ENCODE measurements around the gene BRD2. TPM values are rescaled to one million over a fixed set of nuclear protein-coding genes. Genes with fewer than 3 reads are reported as not detected.

BRD2 gene
- total RNA-seq, 1 experiment from 2014 or later = 118 TPM

DNA sequence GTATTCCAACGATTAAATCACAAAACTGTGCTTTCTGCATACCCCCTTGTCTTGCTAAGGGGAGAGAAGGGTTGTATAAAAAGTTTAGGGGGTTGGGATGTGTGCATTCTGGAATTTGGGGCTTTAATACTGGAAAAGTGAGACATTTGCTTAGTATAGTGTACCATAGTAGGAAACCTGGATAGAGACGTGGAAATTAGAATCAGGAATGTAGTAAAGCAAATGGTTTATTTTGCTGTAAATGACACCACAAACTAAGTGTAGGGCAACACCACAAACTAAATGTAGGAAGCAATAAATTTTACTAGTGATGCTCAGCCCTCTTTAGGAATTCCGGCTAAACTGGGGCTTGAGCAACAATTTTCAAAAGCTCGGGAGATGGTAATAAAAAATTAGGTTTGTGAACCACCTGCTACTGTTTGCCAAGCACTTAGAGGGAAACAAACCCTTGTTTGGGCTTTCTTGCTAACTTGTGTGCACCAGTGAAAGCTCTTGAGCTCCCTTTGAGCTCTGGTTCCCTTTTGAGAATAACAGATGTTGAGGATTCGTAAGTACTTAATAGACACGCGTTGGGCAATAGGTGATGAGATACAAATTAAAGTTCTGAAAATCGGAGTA lies 13.8 kb downstream of the BRD2 start:
- Histone ChIP-seq H3K27me3 (replicated peaks) (no peaks in the 10 kb centered on the region), H3K9me3 (replicated peaks) (no peaks in the 10 kb centered on the region), H3K4me3 (no peak overlapping the region), H3K4me1 (replicated peaks) (no peaks in the 10 kb centered on the region), H3K27ac (no peak overlapping the region), H3K36me3 (peaks cover 62% of the 10 kb centered on the region)
- no peak for DNase-seq (ENCODE audit: low read depth in 1 of 2, low spot score in 2 of 2)

DNA sequence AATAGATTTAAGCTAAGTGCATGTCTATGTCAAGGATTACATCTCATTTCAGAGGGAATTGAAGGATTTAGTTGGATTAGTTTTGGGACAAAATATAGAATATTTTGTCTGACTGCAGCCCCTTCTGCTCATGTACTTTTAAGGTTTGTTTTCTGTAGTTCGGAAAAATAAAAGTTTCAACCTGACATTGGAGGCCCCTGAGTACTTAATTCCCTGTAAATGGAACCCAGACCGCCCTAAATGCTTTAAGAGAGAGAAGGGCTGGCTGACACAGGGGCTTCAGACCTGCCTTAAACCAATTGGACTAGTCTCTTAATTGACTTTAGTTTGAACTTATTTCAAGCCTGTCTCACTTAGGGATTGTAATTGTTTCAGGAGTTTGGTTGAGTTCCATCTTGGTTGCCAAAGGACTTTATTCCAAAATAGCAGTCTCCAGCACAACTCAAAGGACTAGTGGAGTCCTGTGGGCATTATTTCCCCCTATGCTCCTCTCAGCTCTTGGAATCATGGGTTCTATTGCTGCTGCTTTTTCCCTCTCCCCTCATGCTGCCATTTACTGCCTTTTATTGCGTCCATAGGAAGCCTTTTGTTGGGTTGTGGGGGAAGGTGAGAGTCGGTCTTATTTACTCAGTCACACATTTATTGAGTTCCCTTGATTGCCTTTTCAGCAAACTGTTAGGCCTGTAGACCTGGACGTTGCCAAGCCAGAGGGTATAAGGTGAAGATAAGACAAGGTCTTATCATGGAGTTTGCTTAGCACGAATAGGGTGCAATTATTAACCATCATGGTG lies 14.5 kb downstream of the BRD2 start:
- H3K27me3 ChIP-seq (replicated peaks) = no peaks in the 10 kb centered on the region
- no peak for DNase-seq (ENCODE audit: low read depth in 1 of 2, low spot score in 2 of 2)
- H3K4me1 ChIP-seq (replicated peaks) = no peaks in the 10 kb centered on the region
- H3K27ac ChIP-seq = no peak overlapping the region
- no peaks in the 10 kb centered on the region for H3K9me3 ChIP-seq (replicated peaks)
- H3K36me3 ChIP-seq = peaks cover 55% of the 10 kb centered on the region
- no peak overlapping the region for H3K4me3 ChIP-seq

DNA sequence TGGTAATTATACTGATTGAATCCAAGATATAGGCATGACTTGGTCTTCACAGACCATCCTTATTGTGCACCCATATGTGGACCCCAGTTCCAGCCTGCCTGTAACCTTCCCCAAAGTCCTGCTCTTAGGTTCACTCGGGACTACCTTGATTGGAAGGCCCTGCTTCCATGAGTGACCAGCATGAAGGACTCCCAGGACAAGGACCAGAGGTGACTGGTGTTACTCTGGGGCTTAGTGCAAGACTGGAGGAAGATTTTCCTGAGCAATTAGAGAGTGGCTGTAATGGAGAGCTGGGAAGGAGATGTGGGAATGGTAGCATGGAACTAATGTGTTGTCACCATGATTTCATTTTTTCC lies 15.1 kb downstream of the BRD2 start:
- no peaks in the 10 kb centered on the region for H3K9me3 ChIP-seq (replicated peaks)
- no peak overlapping the region for H3K4me3 ChIP-seq
- H3K27me3 ChIP-seq (replicated peaks) = no peaks in the 10 kb centered on the region; the same call in 1 of the 2 replicates
- H3K4me1 ChIP-seq (replicated peaks) = no peaks in the 10 kb centered on the region
- peaks cover 49% of the 10 kb centered on the region for H3K36me3 ChIP-seq
- DNase-seq (ENCODE audit: low read depth in 1 of 2, low spot score in 2 of 2) = no peak
- H3K27ac ChIP-seq = no peak overlapping the region

DNA sequence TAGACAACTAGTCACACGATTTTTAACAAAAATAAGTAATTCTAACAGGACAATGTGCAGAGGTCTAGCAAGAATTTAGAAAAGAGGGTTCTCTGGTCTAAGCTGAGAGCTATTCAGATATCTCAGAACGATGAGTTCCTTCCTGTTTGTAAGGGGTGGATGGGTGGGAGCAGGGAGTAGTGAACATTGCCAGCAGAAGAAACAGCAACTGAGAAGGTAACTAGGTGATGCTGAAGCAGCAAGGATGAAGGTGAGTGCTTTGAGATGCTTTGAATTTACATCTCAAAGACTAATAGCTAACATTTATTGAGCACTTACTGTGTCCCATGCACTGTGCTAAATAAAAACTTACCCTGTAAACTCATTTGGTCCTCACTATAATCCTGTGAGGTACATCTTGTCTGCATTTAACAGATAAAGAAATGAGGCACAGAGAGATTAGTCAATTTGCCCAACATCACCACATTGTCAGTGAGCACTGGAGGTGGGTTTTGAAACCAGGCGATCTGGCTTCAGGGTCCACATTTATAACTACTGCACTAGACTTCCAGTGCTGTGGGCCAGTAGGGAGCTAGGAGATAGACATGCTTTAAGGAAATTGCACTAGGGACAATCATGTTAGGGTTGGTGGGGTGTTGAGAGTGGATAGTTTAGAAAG lies 15.7 kb downstream of the BRD2 start:
- Histone ChIP-seq H3K4me1 (replicated peaks) (no peaks in the 10 kb centered on the region), H3K27ac (no peak overlapping the region), H3K4me3 (no peak overlapping the region), H3K9me3 (replicated peaks) (no peaks in the 10 kb centered on the region), H3K36me3 (peaks cover 43% of the 10 kb centered on the region), H3K27me3 (replicated peaks) (no peaks in the 10 kb centered on the region; the same call in 1 of the 2 replicates)
- no peak for DNase-seq (ENCODE audit: low read depth in 1 of 2, low spot score in 2 of 2)

DNA sequence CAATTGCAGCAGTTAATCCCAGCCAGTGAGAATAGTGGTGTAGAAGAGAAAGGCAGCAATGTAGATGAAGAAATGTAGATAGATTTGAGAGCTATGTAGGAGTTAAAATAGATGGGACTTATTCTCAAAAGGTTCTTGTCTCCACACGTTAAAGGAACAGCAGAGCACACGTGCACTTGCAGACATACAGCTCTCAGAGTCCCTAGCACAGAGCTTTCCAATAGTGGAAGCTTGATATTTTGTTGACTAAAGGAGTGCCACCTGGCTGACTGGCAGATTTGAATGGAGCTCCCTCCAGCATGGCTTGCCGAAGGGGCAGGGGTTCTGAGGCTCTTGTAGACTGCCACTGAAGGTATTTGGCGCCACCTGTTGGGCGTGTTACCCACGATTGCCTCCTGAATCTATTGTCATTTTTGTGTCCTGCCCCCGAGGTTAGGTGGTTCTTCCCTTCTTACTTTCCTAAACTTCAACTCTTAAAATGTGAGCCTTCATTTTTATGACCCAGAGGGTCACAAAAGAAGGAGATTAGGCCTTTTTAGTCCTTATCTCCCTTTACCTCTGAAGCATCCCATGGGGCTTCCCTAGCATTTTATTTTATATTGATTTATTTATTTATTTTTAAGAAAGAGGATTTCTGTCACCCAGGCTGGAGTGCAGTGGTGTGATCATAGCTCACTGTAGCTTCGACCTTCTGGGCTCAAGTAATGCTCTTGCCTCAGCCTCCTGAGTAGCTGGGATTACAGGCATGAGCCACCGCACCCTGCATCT lies 16.4 kb downstream of the BRD2 start:
- Histone ChIP-seq H3K4me3 (no peak overlapping the region), H3K27me3 (replicated peaks) (peaks cover 5% of the 10 kb centered on the region; the same call in 1 of the 2 replicates), H3K4me1 (replicated peaks) (no peaks in the 10 kb centered on the region), H3K9me3 (replicated peaks) (no peaks in the 10 kb centered on the region), H3K36me3 (peaks cover 36% of the 10 kb centered on the region), H3K27ac (no peak overlapping the region)
- peak; percentile 73 to 85 for DNase-seq (ENCODE audit: low read depth in 1 of 2, low spot score in 2 of 2)

DNA sequence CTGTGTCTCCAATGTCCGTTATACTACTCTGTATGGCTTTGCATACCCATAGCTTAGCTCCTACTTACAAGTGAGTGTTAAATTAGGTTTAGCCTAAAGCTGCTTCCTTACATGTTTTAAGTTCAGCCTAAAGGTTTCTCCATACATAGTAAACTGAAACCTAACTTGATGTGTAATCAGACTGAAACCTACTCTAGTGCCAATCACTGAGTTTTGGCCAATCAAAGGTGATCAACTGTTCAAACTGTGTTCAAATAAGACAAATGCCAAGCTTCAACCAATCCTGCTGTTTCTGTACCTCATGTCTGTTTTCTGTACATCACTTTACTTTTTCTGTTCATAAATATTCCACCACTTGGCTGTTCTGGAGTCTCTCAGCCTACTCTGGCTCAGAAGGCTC lies 21.0 kb downstream of the BRD2 start:
- Histone ChIP-seq H3K36me3 (no peaks in the 10 kb centered on the region), H3K27me3 (replicated peaks) (peaks cover 22% of the 10 kb centered on the region), H3K4me1 (replicated peaks) (no peaks in the 10 kb centered on the region), H3K4me3 (no peak overlapping the region), H3K9me3 (replicated peaks) (no peaks in the 10 kb centered on the region), H3K27ac (no peak overlapping the region)
- no peak for DNase-seq (ENCODE audit: low read depth in 1 of 2, low spot score in 2 of 2)

DNA sequence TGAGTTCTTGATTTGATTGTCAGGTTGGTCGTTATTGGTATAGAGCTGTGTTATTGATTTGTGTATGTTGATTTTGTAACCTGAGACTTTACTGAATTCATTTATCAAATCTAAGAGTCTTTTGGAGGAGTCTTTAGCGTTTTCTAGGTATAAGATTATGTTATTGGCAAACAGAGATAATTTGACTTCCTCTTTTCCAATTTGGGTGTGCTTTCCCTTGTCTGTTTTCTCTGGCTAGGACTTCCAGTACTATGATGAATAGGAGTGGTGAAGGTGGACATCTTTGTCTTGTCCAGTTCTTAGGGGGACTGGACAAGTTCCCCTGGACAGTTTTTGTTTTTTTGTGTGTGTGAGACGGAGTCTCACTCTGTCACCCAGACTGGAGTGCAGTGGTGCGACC lies 23.6 kb downstream of the BRD2 start:
- no peaks in the 10 kb centered on the region for H3K4me1 ChIP-seq (replicated peaks)
- H3K4me3 ChIP-seq = no peak overlapping the region
- peaks cover 34% of the 10 kb centered on the region for H3K27me3 ChIP-seq (replicated peaks)
- no peak overlapping the region for H3K27ac ChIP-seq
- no peaks in the 10 kb centered on the region for H3K36me3 ChIP-seq
- H3K9me3 ChIP-seq (replicated peaks) = no peaks in the 10 kb centered on the region
- no peak for DNase-seq (ENCODE audit: low read depth in 1 of 2, low spot score in 2 of 2)

DNA sequence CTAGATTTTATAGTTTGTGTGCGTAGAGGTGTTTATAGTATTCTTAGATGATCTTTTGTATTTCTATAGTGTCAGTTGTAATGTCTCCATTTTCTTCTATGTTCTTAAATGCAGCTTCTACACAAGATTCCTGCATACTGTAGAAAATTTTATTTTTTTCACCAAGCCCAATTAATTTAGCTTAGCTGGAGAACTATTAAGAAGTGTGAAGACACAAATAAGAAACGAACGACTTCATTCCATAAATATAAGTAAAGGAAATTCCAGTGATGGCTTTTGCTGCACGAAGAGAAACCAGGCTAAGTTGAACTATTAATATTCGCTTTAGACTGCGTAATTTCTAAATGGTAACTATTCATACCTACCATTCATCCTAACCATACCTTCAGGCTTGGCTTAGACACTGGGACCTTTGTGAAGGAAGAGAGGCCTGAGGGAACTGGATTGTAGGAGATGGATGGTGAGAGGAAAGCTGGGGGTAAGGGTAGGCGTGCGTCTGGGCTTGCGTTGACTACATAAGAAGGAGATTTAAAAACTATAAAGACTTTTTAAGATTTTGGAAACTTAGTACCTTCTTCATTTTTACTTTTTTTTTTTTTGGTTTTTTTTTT lies 25.1 kb downstream of the BRD2 start:
- DNase-seq (ENCODE audit: low read depth in 1 of 2, low spot score in 2 of 2) = no peak
- H3K27ac ChIP-seq = no peak overlapping the region
- H3K4me1 ChIP-seq (replicated peaks) = no peaks in the 10 kb centered on the region
- no peaks in the 10 kb centered on the region for H3K9me3 ChIP-seq (replicated peaks)
- H3K27me3 ChIP-seq (replicated peaks) = peaks cover 41% of the 10 kb centered on the region
- H3K4me3 ChIP-seq = no peak overlapping the region
- no peaks in the 10 kb centered on the region for H3K36me3 ChIP-seq

DNA sequence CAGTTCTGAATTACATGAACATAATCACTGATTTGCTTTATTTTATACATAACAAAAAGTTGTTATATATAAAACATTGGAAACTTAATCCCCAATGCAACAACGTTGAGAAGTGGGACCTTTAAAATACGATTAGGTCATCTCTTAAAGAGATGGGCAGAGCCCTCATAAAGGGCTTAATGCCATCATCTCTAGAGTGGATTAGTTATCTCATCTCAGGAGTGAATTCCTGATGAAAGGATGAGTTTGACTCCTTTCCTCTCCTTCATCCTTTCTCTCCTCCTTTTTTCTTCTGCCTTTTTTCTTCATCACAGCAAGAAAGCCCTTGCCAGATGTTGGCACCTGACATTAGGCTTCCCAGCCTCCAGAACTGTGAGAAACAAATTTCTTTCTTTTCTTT lies 27.1 kb downstream of the BRD2 start:
- no peaks in the 10 kb centered on the region for H3K4me1 ChIP-seq (replicated peaks)
- no peak overlapping the region for H3K4me3 ChIP-seq
- no peak for DNase-seq (ENCODE audit: low read depth in 1 of 2, low spot score in 2 of 2)
- H3K27me3 ChIP-seq (replicated peaks) = peaks cover 37% of the 10 kb centered on the region
- H3K27ac ChIP-seq = no peak overlapping the region
- no peaks in the 10 kb centered on the region for H3K9me3 ChIP-seq (replicated peaks)
- H3K36me3 ChIP-seq = no peaks in the 10 kb centered on the region

DNA sequence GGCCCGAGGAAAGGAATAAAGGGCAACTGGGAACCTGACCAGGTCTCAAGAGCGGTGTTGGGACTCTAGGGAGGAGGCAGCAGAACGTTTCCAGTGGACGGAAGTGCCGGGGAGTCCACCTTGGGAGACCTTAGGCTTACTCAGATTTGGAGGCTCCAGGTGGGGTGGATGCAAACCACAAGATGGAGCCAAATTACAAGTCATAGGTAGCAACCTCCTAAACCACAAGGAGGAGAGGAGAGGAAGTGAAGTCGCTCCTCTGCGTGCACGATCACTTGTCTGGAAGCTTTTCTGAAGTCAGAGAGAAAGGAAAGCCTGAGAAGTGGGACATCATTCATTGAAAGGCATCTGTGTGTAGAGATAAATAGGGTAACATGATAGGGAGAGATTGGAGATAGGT lies 31.7 kb downstream of the BRD2 start:
- no peak for DNase-seq (ENCODE audit: low read depth in 1 of 2, low spot score in 2 of 2)
- Histone ChIP-seq H3K4me1 (replicated peaks) (no peaks in the 10 kb centered on the region), H3K4me3 (no peak overlapping the region), H3K9me3 (replicated peaks) (no peaks in the 10 kb centered on the region), H3K27me3 (replicated peaks) (peaks cover 37% of the 10 kb centered on the region), H3K27ac (no peak overlapping the region), H3K36me3 (no peaks in the 10 kb centered on the region)

DNA sequence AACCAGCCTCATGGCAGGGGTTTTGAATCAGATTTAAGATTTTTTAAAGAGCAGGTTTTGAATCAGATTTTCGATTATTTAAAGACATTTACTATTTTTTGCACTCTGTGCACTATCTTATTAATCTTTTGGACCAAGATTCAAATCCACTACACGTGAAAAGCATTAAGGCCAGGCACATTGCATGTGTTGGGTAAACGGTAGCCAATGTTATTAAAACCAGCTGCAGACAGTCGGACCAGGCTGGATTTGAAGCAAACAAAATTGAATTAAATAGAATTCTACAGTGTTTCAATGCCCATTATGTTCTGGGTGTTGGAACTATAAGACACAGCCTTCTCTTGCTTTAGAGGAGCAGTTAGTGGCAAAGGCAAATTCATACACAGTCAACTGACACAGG lies 33.3 kb downstream of the BRD2 start:
- H3K9me3 ChIP-seq (replicated peaks) = no peaks in the 10 kb centered on the region
- H3K4me3 ChIP-seq = no peak overlapping the region
- no peaks in the 10 kb centered on the region for H3K36me3 ChIP-seq
- peaks cover 29% of the 10 kb centered on the region for H3K27me3 ChIP-seq (replicated peaks)
- H3K4me1 ChIP-seq (replicated peaks) = no peaks in the 10 kb centered on the region
- no peak for DNase-seq (ENCODE audit: low read depth in 1 of 2, low spot score in 2 of 2)
- H3K27ac ChIP-seq = no peak overlapping the region

DNA sequence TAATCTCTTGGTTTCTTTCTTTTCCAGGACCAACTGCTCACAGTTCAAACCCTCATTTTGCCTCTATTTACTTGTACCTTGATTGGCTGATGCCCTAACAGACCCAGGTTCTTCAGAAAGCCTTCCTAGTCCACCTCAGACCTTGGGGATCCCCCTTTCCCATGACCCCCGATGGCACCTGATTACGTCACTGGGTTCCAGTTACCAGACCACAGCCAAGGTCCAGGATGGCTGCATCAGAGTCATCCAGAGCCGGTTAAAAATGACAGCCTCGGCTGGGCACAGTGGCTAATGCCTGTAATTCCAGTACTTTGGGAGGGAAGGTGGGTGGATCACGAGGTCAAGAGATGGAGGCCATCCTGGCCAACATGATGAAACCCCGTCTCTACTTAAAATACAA lies 36.5 kb downstream of the BRD2 start:
- peaks cover 31% of the 10 kb centered on the region for H3K27me3 ChIP-seq (replicated peaks)

DNA sequence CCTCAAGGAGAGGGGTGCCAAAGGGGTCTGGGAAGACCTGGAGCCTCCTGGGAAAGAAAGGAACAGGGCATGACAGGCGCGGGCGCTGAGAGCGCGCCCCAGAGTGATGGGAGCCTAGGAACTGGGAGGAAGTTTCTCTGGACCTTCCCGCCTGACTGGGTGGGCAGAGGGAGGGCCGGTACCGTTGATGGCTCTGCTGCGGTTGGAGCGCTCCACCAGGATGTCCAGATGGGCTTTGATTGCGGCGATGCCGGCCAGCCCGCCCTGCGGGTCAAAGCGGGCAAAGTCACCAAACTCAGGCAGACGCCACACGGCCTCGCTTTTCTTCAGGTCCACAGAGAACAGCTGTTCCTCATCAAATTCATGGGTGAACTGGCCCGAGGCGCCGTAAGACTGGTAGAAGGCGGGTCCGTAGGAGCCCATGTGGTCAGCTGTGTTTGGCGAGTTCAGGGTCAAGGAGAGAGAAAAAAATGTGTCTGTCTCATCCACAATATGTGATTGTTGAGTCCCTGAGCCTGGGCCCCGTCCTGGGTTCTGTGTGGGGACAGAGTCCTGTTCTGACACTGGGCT lies 39.5 kb downstream of the BRD2 start:
- peak in 1 of 2 experiments; percentile 28 for DNase-seq (ENCODE audit: low read depth in 1 of 2, low spot score in 2 of 2)
- Histone ChIP-seq H3K9me3 (replicated peaks) (no peaks in the 10 kb centered on the region), H3K4me3 (no peak overlapping the region), H3K27me3 (replicated peaks) (peaks cover 26% of the 10 kb centered on the region), H3K27ac (no peak overlapping the region), H3K36me3 (no peaks in the 10 kb centered on the region), H3K4me1 (replicated peaks) (no peaks in the 10 kb centered on the region)

More for the DNA sequence above, 36.5 kb downstream of the BRD2 start:
- no peaks in the 10 kb centered on the region for H3K4me1 ChIP-seq (replicated peaks)
- no peak for DNase-seq (ENCODE audit: low read depth in 1 of 2, low spot score in 2 of 2)
- H3K36me3 ChIP-seq = no peaks in the 10 kb centered on the region
- no peak overlapping the region for H3K4me3 ChIP-seq
- no peaks in the 10 kb centered on the region for H3K9me3 ChIP-seq (replicated peaks)
- no peak overlapping the region for H3K27ac ChIP-seq
